ELF-1 (cell line): ENCODE measurements around the gene TGFA.

Experiments
- DNase-seq: peaks from one replicate; pipeline ENCODE4 v3.0.0-alpha.2; 2016; ENCODE audit warnings: low read depth, low spot score

Gene TGFA

GRCh38 chr2:70552501-70553333 is 909 bp downstream of the TGFA start:
- DNase-seq: peak; percentile 26

GRCh38 chr2:70551167-70551566 is 2.5 kb downstream of the TGFA start:
- DNase-seq: no peak

GRCh38 chr2:70549962-70550361 is 3.7 kb downstream of the TGFA start:
- no peak for DNase-seq

GRCh38 chr2:70549064-70549710 is 4.4 kb downstream of the TGFA start:
- DNase-seq: no peak

- DNase-seq: no peak
Observed at GRCh38 chr2:70548233-70548632, 5.4 kb downstream of the TGFA start.

GRCh38 chr2:70546885-70547284 is 6.7 kb downstream of the TGFA start:
- DNase-seq: no peak

GRCh38 chr2:70546376-70546775 is 7.2 kb downstream of the TGFA start:
- DNase-seq: no peak

GRCh38 chr2:70541481-70542020 is 12.1 kb downstream of the TGFA start:
- no peak for DNase-seq

GRCh38 chr2:70537840-70538239 is 15.8 kb downstream of the TGFA start:
- DNase-seq: no peak

GRCh38 chr2:70536517-70537055 is 17.0 kb downstream of the TGFA start:
- DNase-seq: no peak

- no peak for DNase-seq
Observed at GRCh38 chr2:70535573-70535972, 18.1 kb downstream of the TGFA start.

GRCh38 chr2:70534183-70534836 is 19.3 kb downstream of the TGFA start:
- DNase-seq: no peak

GRCh38 chr2:70532244-70532935 is 21.2 kb downstream of the TGFA start:
- no peak for DNase-seq

GRCh38 chr2:70531419-70532086 is 22.1 kb downstream of the TGFA start:
- no peak for DNase-seq

GRCh38 chr2:70529610-70530009 is 24.0 kb downstream of the TGFA start:
- DNase-seq: no peak

- no peak for DNase-seq
Observed at GRCh38 chr2:70528929-70529328, 24.7 kb downstream of the TGFA start.

GRCh38 chr2:70528276-70528675 is 25.4 kb downstream of the TGFA start:
- DNase-seq: no peak

- no peak for DNase-seq
Observed at GRCh38 chr2:70527447-70528080, 26.1 kb downstream of the TGFA start.

- no peak for DNase-seq
Observed at GRCh38 chr2:70526126-70526525, 27.5 kb downstream of the TGFA start.

GRCh38 chr2:70525032-70525431 is 28.6 kb downstream of the TGFA start:
- no peak for DNase-seq
